Natural killer cell (primary cell): ENCODE data around the gene MTG1. TPM values are rescaled to one million over a fixed set of nuclear protein-coding genes. Genes with fewer than 3 reads are reported as not detected.
"Not testable (repeated sequence)": the region's sequence is repeated elsewhere in the genome, so short reads cannot be mapped to it uniquely, and the experiment has no call there.

Experiments
- ATAC-seq, 3 donors: fragments of 150-1000 bp in 2 of 3; fragments of 200-7000 bp in 1 of 3; cut with Tn5 transposase; 1 replicate in 1 of 3; 2 replicates in 2 of 3; pipeline ENCODE4 v1.10.0; 2021; ENCODE audit warnings: mild to moderate bottlenecking in 2 of 3, moderate library complexity in 2 of 3
- DNase-seq, 2 donors: peaks; one replicate each; pipeline versions ENCODE4 v3.0.0 to v3.0.0-alpha.2; 2013 to 2021; ENCODE audit warnings: mixed read lengths in 1 of 2
- H3K27ac ChIP-seq: one replicate; pipeline ENCODE4 v1.5.1; 2013; ENCODE audit warnings: mild to moderate bottlenecking, low read length
- H3K27me3 ChIP-seq: one replicate; pipeline ENCODE4 v1.6.1; 2013; ENCODE audit warnings: low read length; ENCODE audit not compliant: control insufficient read depth, insufficient read depth
- H3K36me3 ChIP-seq: one replicate; pipeline ENCODE4 v1.6.1; 2013; ENCODE audit warnings: low read length; ENCODE audit not compliant: control insufficient read depth, insufficient read depth
- H3K4me1 ChIP-seq: one replicate; pipeline ENCODE4 v1.6.1; 2013; ENCODE audit warnings: low read length; ENCODE audit not compliant: control insufficient read depth, insufficient read depth
- H3K4me3 ChIP-seq: one replicate; pipeline ENCODE4 v1.5.1; 2013; ENCODE audit warnings: low read length
- H3K9me3 ChIP-seq: one replicate; pipeline ENCODE4 v1.6.1; 2013; ENCODE audit warnings: low read length; ENCODE audit not compliant: control insufficient read depth, insufficient read depth
- H3K27ac Mint-ChIP-seq, 2 donors: one replicate each; pipeline ENCODE4 v1.8.0; 2022; ENCODE audit warnings: mild to moderate bottlenecking in 2 of 2, mixed read lengths in 2 of 2, moderate library complexity in 1 of 2
- H3K27me3 Mint-ChIP-seq, 2 donors: one replicate each; pipeline ENCODE4 v1.8.0; 2022; ENCODE audit warnings: low read depth in 2 of 2, mixed read lengths in 2 of 2
- H3K36me3 Mint-ChIP-seq: one replicate; pipeline ENCODE4 v1.8.0; 2022; ENCODE audit warnings: mixed read lengths
- H3K4me1 Mint-ChIP-seq, 2 donors: one replicate each; pipeline ENCODE4 v1.8.0; 2022; ENCODE audit warnings: mixed read lengths in 2 of 2
- H3K4me3 Mint-ChIP-seq: one replicate; pipeline ENCODE4 v1.8.0; 2022; ENCODE audit warnings: mild to moderate bottlenecking, moderate library complexity, mixed read lengths
- H3K9me3 Mint-ChIP-seq, 2 donors: one replicate each; pipeline ENCODE4 v1.8.0; 2022; ENCODE audit warnings: mixed read lengths in 2 of 2
- CTCF ChIP-seq: fragments of 200-600 bp; IDR thresholded peaks from one replicate; pipeline ENCODE4 v1.8.0; 2022; ENCODE audit warnings: antibody characterized with exemption
- WGBS: methylation state at CpG from one replicate; pipeline ENCODE4 v1.1.7; 2013; ENCODE audit warnings: missing lambda C conversion rate; ENCODE audit not compliant: insufficient coverage; 5-methylcytosine and 5-hydroxymethylcytosine counted together
- intact Hi-C: fragments of 100-400 bp; cut with micrococcal nuclease; formaldehyde crosslinking; loops from one replicate; pipeline ENCODE4 v1.14.2; 2022
- total RNA-seq, 4 donors: library from RNA; stranded (reverse); fragments of 120-200 nt in 1 of 4; gene quantifications; one replicate each; pipeline versions ENCODE4 v1.2.3 to v1.2.4, GENCODE V29; 2013 to 2022

The MTG1 gene
- total RNA-seq, 3 donors from 2014 or later (not counting 1 experiment from before 2014, with no cell fraction given) = 64.3 to 76.3 (median 67.1) TPM

- H3K27ac ChIP-seq = no peak overlapping the region
- H3K27me3 ChIP-seq = no peaks in the 10 kb centered on the region
- Mint-ChIP-seq H3K36me3 (peaks cover 51% of the 10 kb centered on the region), H3K4me3 (no peak overlapping the region), H3K9me3 (peaks cover 5 to 16% of the 10 kb centered on the region in 2 donors), H3K27ac (no peak overlapping the region), H3K4me1 (peaks cover 11 to 18% of the 10 kb centered on the region in 2 donors), H3K27me3 (no peaks in the 10 kb centered on the region)
- intact Hi-C loops = no loop called here
- H3K4me3 ChIP-seq = no peak overlapping the region
- DNase-seq = no peak
- peaks cover 36% of the 10 kb centered on the region for H3K36me3 ChIP-seq
- ATAC-seq = no peak
- peaks cover 8% of the 10 kb centered on the region for H3K9me3 ChIP-seq
- no peak for TF ChIP-seq CTCF
- no peaks in the 10 kb centered on the region for H3K4me1 ChIP-seq
These were observed 18.4 kb downstream of the MTG1 start for GRCh38 chr10:133412381-133412711.

GRCh38 chr10:133414401-133414800 lies 20.4 kb downstream of the MTG1 start:
- ATAC-seq, DNase-seq, H3K9me3 ChIP-seq, H3K4me3 Mint-ChIP-seq, H3K4me3 ChIP-seq, H3K27me3 ChIP-seq, H3K27ac ChIP-seq, H3K27ac Mint-ChIP-seq, H3K27me3 Mint-ChIP-seq, intact Hi-C loops, H3K4me1 ChIP-seq, H3K4me1 Mint-ChIP-seq: not testable (repeated sequence)
- WGBS = over 99% methylated on average over 20 of the region's 23 CpGs
- peaks cover 31% of the 10 kb centered on the region for H3K36me3 ChIP-seq
- Mint-ChIP-seq H3K36me3 (peaks cover 39% of the 10 kb centered on the region), H3K9me3 (peaks cover 5 to 16% of the 10 kb centered on the region in 2 donors)

GRCh38 chr10:133415752-133416151 lies 21.8 kb downstream of the MTG1 start:
- Mint-ChIP-seq H3K27ac (no peak overlapping the region), H3K27me3 (no peaks in the 10 kb centered on the region), H3K9me3 (peaks cover 5 to 16% of the 10 kb centered on the region in 2 donors), H3K36me3 (peaks cover 28% of the 10 kb centered on the region), H3K4me1 (peaks cover 0 to 4% of the 10 kb centered on the region in 2 donors), H3K4me3 (no peak overlapping the region)
- H3K27ac ChIP-seq = no peak overlapping the region
- H3K4me1 ChIP-seq = no peaks in the 10 kb centered on the region
- no peak for ATAC-seq
- intact Hi-C loops = no loop called here
- WGBS = 94% methylated on average over 25 of the region's 25 CpGs
- TF ChIP-seq CTCF = no peak
- H3K4me3 ChIP-seq = no peak overlapping the region
- H3K36me3 ChIP-seq = peaks cover 25% of the 10 kb centered on the region
- H3K27me3 ChIP-seq = no peaks in the 10 kb centered on the region
- H3K9me3 ChIP-seq = peaks cover 8% of the 10 kb centered on the region
- no peak for DNase-seq

GRCh38 chr10:133418289-133418993 lies 24.5 kb downstream of the MTG1 start:
- Mint-ChIP-seq H3K9me3 (peaks cover 0 to 1% of the 10 kb centered on the region in 2 donors), H3K27me3 (no peaks in the 10 kb centered on the region), H3K27ac (no peak overlapping the region), H3K36me3 (peaks cover 4% of the 10 kb centered on the region), H3K4me1 (peaks cover 0 to 13% of the 10 kb centered on the region in 2 donors), H3K4me3 (no peak overlapping the region)
- DNase-seq (no peak), ATAC-seq (no peak)
- peaks cover 5% of the 10 kb centered on the region for H3K36me3 ChIP-seq
- WGBS = 97% methylated on average over 14 of the region's 14 CpGs
- H3K27me3 ChIP-seq = no peaks in the 10 kb centered on the region
- peaks cover under 1% of the 10 kb centered on the region for H3K4me1 ChIP-seq
- no peak overlapping the region for H3K4me3 ChIP-seq
- intact Hi-C loops = no loop called here
- no peaks in the 10 kb centered on the region for H3K9me3 ChIP-seq
- no peak for TF ChIP-seq CTCF
- H3K27ac ChIP-seq = no peak overlapping the region
